GM19372 (cell line): ENCODE measurements around the gene AFF3.

Source experiments
- ATAC-seq: cut with Tn5 transposase; IDR thresholded peaks from one replicate; pipeline ENCODE4 v1.9.1; 2021; ENCODE audit warnings: mild to moderate bottlenecking, low read depth, moderate library complexity; ENCODE audit not compliant: unreplicated experiment

AFF3 gene

DNA sequence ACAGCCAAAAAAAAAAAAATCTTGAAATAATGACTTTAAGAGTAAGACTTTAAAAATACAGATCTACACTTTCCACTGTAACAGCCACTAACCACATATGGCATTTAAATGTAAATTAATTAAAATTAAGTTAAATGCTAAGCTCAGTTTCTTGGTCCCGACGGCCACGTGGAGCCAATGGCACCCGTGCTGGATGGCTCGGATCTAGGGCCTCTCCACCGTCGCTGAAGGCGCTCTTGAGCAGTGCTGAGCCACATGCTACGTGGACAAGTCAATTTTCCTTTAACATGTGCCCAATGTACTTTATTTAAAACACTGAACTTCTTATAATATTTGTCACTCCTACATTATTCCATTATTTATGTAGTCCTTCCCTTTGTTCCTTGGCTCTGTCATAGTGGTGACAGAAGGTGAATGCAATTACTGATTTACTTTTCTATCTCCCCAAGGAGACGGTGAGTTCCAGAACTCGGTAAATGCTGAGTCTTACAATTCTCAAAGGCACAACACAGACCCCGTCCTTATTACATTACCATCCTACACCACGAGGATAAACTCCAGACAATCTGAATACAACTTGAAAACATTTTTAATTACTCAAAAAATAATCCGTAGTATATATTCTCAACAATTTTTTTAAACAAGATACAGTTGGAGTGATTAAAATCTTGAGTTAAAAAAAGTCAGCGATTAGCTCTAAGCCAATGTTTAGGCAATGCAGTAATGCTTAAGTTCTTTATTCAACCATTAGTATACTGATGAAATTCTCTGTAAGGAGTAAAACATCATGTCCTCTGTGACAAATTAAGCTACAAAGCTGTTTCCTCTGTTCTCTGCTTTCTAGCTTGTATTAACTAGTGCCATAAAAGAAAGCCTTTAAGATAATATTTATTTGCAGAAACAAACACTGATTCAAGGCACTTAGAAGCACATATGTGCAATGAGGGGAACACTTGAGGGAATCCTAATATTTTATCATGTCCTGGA lies 95.1 kb downstream of the AFF3 start:
- ATAC-seq: no peak

DNA sequence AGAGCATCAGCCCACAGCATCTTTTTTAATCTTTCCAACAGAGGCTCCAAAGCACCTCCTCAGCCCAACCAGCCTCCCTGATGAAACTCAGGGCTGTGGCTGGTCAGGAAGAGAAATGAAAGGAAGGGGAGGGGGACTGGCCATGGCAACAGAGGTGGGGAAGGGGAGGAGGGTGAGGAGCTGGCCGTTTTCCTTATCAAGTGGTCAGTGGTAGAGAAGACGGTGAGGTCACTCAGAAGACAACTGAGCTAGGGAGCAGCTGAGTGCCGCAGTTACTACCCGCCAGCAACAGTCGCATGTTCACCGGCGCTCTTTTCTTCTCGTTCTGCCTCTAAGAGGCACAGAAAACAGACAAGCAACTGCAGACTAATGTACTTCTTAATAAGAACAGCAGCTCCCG lies 97.4 kb downstream of the AFF3 start:
- ATAC-seq: no peak

DNA sequence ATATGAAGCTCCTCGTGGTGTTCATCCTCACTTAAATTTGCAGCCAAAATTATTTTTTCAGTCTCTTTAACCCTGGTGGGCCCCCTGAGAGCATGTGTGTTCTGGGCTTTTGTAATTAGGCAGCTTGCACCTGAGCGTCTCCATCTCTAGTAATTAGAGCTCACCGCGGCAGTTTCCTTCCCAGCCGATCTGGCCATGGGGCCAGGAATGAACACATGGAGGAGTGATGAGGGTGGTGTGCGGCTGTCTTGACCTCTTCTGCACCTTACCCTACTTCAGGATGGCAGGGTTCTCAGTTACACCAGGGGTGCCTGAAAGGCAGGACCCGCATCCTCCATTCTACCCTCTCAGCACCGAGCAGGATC lies 98.5 kb downstream of the AFF3 start:
- ATAC-seq: no peak

DNA sequence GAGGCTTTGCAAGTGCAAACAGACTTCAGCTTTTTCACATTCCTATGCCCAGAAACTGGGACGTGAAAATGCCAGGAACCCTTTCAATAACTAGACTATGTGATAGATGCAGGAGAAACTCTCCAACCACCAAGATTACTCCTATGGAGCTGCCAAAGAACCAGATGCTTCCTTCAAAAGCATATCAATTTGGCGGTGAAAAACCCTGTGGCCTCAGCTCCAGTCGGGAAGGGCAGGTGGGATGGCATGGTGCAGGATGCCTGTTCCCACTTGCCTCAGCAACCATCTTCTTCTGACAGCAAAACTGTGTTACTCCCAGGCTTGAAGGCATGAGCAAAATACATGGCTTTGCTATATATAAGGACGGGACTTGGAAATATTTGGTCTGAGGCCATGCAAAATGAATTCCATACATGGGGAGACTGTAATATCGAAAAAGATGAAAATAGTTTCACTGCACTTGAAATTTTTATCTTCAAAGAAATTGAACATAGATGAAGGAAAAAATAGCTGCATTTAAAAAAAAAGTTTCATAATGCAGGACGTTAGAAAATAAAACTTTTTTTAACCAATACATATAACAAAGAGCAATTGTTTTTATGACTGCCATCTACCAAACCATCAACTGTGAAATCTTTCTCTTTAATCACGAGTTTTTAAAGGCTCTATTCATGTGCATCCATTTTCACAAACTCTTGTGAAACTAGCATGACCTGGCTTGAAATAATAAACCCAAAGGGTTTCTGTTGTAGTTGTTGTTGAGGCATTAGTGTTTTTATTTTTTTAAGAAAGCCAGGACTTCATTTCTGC lies 99.1 kb downstream of the AFF3 start:
- no peak for ATAC-seq

DNA sequence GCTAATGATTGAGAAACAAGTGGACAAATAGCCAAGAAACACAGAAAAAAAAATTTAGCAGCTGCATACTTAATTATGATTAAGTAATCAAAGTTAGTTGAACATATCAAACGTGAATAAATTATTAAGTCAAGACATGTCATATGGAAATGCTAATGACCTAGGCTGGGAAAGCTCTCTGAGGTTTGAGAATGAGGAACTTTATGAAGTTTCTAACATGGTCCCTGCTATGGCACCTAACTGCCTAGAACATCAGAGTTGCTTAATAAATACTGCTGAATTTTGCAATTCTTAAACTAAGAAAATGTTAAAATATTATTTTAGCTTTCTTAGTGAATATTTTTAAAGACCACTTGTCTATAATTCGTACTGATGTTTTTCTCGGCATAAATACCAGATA lies 99.8 kb downstream of the AFF3 start:
- no peak for ATAC-seq

DNA sequence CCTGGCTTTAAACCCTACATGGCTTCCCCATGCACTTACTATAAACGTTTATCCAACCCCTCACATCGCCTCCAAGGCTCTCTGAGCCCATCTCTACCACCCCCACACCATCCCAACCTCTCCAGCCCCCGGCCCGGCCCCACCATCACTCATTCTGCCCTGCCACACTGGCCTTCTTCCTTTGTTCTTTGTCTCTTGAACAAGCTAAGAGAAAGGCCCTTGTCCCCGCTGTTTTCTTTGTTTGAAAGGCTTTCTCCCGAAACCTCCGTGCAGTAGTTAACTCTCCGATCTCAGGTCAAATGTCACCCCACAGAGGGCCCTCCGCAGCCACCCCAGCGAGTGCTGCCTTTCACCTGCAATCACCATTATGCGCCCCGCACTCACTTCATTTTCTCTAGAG lies 100.4 kb downstream of the AFF3 start:
- ATAC-seq: no peak

DNA sequence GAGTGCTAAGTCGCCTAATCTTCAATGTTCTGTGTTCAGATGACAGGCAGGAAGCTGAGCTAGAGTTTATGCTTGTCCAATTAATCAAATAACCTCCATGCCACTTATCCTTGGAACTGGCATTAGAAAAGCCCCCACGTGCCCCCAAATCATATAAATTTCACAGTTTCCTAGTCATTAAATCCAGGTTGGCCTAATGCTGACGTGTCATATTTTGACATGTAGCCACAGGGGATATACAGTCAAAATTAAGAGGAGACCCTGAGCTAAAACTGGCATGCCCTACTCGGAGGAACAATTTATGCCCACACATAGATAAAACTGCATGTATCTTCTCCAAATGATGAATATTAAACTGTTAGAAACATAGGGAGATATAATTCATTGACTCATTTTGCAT lies 101.0 kb downstream of the AFF3 start:
- no peak for ATAC-seq

DNA sequence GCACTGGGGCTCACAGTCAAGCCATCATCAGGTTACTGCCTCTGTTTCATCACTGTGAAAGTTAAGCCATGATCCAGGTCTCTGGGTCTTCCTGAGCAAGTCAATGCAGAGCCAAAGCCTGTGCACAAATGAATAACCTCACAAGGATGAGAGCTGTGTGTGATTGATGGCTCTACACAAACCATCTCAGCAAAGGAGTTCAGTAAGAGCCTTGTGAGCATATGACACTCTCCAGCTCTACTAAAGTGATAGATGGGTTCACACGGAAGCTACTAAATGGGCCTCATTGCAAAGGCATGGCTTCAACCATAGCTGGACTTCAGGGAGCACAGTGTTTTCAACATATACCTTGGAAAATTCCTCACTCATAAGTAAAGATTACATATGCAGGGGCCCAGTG lies 101.5 kb downstream of the AFF3 start:
- ATAC-seq: no peak

DNA sequence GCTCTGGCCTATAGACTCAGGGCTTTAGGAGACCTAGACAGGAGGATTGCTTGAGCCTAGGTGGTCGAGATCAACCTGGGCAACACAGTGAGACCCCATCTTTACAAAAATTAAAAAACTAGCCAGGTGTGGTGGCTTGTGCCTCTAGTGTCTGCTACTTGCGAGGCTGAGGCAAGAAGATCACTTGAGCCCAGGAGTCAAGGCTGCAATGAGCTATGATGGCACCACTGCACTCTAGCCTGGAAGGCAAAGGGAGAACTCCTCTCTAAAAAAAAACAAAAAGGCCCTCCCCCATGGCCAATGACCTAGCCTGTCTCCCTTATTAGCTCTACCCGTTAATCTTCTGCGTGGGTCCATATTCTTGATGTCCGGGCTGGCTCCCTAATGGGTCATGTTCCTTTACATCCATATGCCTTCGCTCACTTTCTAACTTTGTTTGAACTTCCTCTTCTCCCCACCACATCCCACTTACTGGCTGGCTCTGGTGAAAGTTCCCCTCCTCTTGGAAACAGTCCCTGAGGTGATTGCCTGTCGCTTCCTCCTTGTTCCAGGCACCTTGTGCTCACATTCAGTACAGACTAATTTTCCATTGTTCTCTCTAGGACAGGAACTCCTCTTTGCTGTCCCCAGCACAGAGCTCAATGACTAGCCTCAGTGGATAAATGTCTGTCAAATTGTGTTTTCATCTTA lies 103.0 kb downstream of the AFF3 start:
- no peak for ATAC-seq

DNA sequence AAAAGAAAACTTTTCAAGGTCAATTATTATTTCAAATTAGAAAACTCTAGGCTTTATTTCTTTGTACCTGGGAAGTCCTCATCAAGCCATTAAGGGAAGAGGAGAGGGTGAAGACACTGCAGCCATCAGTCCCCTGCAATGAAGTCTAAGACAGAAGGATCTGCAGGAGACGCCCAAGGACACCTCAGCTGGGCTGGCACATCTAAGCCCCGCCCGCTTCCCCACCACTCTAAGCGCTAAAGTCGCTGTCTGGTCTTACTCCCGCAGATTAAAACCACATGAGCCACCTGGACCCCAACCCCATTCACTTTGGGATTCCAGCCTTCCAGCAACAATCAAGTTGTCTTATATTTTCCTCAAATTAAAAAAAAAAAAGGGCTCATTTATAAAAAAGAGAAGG lies 104.4 kb downstream of the AFF3 start:
- ATAC-seq: no peak

DNA sequence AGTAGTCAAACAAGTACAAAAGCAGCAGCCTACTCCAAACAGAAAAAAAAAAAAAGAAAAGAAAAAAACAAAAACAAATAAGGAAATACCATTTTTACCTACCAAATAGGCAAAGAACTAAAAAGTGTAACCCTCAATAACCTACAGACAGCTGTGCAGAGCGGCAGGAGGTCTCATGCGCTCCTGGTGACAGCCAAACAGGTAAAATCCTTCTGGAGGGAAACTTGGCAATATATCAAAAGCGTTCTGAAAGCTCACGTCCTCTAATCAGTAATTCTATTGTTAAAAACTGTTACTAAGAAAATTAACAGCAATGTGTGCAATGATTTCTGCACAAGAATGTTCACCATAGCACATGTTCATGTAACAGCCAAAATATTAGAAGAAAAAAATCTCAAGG lies 105.6 kb downstream of the AFF3 start:
- ATAC-seq: no peak

DNA sequence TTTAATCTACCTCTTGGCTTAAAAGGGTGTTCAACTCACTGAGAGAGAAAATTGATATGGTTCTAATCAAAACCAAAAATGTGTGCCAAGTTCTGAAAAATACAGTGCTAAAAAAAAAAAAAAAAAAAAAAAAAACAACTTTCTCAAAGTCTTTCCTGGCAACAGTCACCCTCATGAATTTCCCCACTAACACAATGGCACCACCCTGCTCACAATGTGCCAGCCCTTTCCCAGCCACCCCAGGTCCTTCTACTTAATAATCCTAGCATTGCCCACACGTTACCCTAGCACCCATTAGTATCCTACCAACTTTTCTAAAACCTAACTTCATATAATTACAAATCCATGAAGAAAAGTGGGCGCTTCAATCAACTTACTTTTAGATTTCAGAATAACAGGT lies 106.4 kb downstream of the AFF3 start:
- ATAC-seq: no peak

DNA sequence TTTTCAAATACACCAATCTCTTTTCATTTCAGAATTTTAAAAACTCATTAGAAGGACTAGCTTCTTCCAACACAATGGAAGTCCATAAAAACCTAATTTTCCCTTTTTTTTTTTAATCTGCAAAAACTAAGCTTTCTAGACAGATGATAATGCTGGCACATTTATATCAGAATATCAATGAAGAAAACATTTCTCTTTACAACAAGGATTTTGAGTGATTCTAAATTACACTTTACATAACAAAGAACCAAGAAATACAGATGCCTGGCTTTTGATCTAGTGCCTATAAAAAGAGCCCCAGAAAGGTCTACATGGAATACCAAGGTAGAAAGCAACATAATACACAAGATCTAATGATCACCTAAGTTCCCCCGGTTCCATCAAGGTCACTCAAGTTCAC lies 108.0 kb downstream of the AFF3 start:
- no peak for ATAC-seq

DNA sequence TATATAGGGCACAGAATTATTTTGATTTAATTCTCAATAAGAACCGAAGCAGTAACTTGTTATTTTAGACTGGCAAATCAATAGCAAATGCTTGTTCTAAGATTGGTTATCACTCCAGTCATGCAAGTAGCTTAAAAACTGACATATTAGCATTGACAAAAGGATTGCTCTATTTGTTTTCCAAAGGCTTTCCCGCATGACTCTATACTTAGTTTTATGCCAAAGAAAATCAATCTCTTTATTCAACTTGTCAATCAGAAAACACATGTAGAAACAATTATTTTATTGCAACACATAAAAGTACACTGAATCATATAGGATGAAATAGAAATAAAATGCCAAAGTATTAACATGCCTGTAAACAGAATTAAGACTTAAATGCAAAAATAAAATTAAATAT lies 108.4 kb downstream of the AFF3 start:
- ATAC-seq: no peak

DNA sequence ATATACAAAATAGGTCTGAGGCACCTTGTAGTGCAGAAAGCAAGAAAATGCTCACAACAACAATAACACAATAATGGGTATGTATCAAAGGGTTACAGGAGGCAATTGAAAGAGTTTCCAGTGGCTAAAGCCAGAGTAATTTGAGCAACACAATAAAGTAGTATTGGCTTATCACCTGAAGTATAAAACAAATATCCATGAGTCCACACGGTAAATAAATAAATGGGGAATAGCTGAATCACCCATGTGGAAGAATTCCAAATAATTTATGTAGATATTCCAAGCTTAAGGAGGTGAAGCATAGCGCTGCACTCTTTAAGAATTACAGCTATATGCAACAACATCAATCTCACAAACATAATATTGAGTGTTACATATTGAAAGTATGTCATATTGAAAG lies 110.8 kb downstream of the AFF3 start:
- no peak for ATAC-seq

DNA sequence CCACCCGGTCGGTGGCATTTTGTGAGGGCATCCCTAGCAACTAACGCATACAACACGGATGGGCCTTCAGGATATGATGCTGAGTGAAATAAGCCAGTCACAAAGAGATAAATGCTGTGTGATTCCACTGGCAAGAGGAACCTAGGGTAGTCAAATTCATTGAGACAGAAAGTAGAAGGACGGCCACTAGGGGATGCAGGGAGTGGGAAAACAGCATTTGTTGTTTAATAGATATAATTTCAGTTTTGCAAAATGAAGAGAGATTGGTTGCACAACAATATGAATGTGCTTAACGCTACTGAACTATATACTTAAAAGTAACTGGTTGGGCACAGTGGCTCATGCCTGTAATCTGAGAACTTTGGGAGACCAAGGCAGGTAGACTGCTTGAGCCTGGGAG lies 112.9 kb downstream of the AFF3 start:
- ATAC-seq: no peak

DNA sequence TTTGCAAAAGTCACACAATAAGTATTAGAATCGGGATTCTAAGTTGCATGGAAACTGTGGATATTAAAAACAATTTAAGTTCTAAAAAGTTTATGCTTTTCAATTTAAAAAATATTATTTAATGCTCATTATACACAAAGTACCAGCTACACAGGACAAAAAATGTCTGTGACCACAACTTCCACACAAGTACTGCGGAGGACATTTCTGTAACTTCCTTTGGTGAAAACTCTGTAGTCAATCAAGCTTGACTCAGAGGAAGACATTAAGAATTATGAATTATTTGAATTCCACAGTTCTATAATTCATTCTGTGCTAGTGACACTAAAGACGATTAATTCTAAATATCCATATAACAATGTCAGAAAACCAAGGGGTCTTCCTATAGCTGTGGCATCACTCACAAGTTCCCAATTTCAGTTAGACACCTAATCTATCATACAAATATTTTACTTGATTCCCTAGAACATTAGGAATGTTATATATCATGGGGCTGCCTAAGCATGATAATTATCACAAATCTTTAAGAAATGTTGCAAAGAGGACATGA lies 120.5 kb downstream of the AFF3 start:
- ATAC-seq: no peak

DNA sequence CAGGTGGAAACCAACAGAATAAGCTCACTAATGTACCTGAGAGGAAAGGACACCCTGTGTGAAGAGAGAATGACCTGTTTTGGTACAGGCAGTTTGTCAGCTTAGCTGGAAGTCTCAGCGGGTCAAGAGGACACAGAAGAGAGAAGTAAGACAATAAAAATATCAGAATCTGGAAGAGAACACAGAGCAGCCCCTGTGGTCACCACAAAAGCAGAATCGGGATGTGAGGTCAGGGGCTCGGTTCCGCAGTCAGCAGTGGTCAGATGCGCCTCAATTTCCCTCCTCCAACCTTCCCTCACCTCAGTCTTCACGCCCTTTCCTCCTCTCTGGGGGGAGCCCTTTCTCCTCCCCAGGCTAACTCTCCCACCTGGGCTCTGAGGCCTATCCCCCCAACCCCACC lies 122.9 kb downstream of the AFF3 start:
- no peak for ATAC-seq

DNA sequence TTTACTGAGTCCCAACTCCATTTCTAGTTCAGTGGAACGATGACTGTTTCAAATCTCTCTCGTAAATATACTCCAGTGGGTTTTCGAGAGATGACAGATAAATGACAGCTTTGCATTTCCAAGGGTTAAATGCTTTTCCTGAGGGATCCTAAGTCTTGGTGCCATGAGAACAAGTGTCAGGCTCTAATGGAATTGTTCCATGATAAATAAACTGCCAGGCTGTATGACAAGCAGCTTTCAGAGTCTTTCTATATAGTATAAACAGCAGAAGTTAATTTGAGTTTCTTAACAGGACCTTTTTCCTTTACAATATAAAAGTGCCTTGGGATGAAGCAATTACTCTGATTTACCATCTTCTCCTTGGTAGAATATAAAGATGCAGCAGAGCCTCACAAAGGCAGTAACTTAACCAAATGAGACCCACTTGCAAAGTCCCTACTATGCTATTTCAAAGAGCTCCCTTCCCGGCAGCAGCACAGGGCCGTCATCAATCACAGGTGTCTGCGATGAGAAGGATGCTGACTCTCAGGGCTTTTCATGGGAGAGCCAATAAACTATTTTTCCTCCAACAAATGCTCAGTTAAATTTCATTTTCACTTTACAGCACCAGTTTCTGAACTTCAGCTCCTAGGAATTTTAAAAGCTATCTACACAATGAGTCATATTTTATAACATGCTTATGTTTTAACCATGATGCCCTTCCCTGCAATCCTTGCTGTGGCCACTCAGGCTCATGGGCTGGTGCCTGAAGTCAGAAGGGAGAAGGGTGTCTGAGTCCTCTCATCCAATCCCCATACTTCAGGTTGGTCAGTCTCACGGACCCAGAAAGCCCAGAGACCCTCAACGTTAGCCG lies 123.8 kb downstream of the AFF3 start:
- no peak for ATAC-seq

DNA sequence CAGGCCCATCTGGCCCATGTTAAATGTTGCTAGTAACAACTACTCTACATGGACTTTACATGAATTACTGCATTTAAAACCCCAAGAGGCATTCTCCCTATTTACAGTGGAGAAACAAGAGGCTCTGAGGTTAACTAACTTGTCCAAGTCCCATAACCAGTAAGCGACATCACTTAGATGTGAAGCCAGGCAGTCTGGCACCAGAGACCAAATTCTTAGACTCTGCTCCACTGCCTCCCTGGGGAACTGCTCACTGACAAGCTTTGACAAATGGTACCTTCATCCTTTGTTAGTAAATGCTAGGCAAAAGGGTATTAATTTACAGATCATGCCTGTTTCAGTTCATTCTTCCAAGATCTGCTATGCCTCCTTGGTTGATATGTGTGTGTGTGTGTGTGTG lies 124.8 kb downstream of the AFF3 start:
- no peak for ATAC-seq
